ENCODE data around the gene BAMBI. TPM values are rescaled to one million over a fixed set of nuclear protein-coding genes. Genes with fewer than 3 reads are reported as not detected.

BAMBI gene
- polyA plus RNA-seq, 1 donor from 2014 or later: 0.54 TPM

- Histone ChIP-seq H3K79me2 (replicated peaks; ENCODE audit: insufficient read depth, low read length) (no peaks in the 10 kb centered on the region), H4K20me1 (ENCODE audit: insufficient read depth) (no peaks in the 10 kb centered on the region), H3K27ac (ENCODE audit: low read length) (no peak overlapping the region), H3K27me3 (ENCODE audit: insufficient read depth, low read depth, low read length) (no peaks in the 10 kb centered on the region), H3K36me3 (ENCODE audit: insufficient read depth, low read length) (no peaks in the 10 kb centered on the region), H2AFZ (ENCODE audit: low read depth, low read length) (no peak overlapping the region), H3K9ac (ENCODE audit: low read length) (no peak overlapping the region), H3K9me2 (ENCODE audit: insufficient read depth, low read length) (no peaks in the 10 kb centered on the region), H3K4me3 (ENCODE audit: low read length) (no peak overlapping the region), H3K9me3 (ENCODE audit: low read length) (no peaks in the 10 kb centered on the region), H3K4me2 (ENCODE audit: low read length) (no peak overlapping the region), H3F3A (ENCODE audit: insufficient read depth, low read length, poor library complexity, severe bottlenecking) (no peaks in the 10 kb centered on the region)
- TF ChIP-seq SMC3 (conservative IDR thresholded peaks at IDR 0.05; ENCODE audit: poor library complexity) (no peak), CTCF (IDR thresholded peaks at IDR 0.05; ENCODE audit: poor library complexity, severe bottlenecking) (no peak), RAD21 (conservative IDR thresholded peaks at IDR 0.05) (no peak), MXI1 (conservative IDR thresholded peaks at IDR 0.05; ENCODE audit: poor library complexity, severe bottlenecking) (no peak), REST (IDR thresholded peaks at IDR 0.05; ENCODE audit: borderline replicate concordance) (no peak), TAF1 (IDR thresholded peaks at IDR 0.05; ENCODE audit: low read depth) (no peak), EP300 (conservative IDR thresholded peaks at IDR 0.05; ENCODE audit: poor library complexity, severe bottlenecking) (no peak), EZH2 (IDR thresholded peaks at IDR 0.05; ENCODE audit: borderline replicate concordance, insufficient read depth, low read length, poor library complexity, severe bottlenecking) (no peak), POLR2AphosphoS5 (IDR thresholded peaks at IDR 0.05) (no peak)
Observed at GRCh38 chr10:28732091-28732490, 54.8 kb downstream of the BAMBI start.

Small RNA genes within 50 kb of the gene (small RNA-seq; reads per million reads assigned to genes)
- gene RNU4ATAC6P (0 reads per million in 3 experiments), gene RNU6-1067P (0.03 to 0.33 (median 0.13) reads per million in 3 experiments)

Other genes with a start within 250 kb of the BAMBI start
- 63.9 and 71.9 TPM in 2 replicates for gene WAC, start 144.4 kb upstream of the BAMBI start, polyA plus RNA-seq